Naive thymus-derived CD4-positive, alpha-beta T cell (primary cell): ENCODE results near the gene PRR35. TPM values are rescaled to one million over a fixed set of nuclear protein-coding genes. Genes with fewer than 3 reads are reported as not detected.

Experiments used
- ATAC-seq: fragments of 150-1000 bp; cut with Tn5 transposase; 2 replicates; pipeline ENCODE4 v1.10.0; 2021; ENCODE audit warnings: mild to moderate bottlenecking, moderate library complexity
- CTCF ChIA-PET: fragments of 350-600 bp; sonication (Branson Sonifier 250); formaldehyde crosslinking; loops from one replicate; lab custom pipeline; 2021; ENCODE audit warnings: antibody characterized with exemption; lab: Charles Lee
- POLR2A ChIA-PET: fragments of 350-600 bp; sonication (Branson Sonifier 250); formaldehyde crosslinking; loops from one replicate; lab custom pipeline; 2021; ENCODE audit warnings: antibody characterized with exemption, inconsistent platforms; lab: Charles Lee
- DNase-seq, 9 donors: peaks; one replicate each; pipeline versions ENCODE4 v3.0.0 to v3.0.0-alpha.2; 2020 to 2022; ENCODE audit warnings: mixed read lengths in 1 of 9
- H3K27ac ChIP-seq: one replicate; pipeline ENCODE4 v1.7.0; 2013; ENCODE audit warnings: mild to moderate bottlenecking, low read depth, low read length, moderate library complexity
- H3K27me3 ChIP-seq, 2 donors: one replicate each; pipeline ENCODE4 v1.7.0; 2013; ENCODE audit warnings: low read length in 2 of 2, mild to moderate bottlenecking in 2 of 2, moderate library complexity in 2 of 2; ENCODE audit not compliant: control insufficient read depth in 2 of 2, insufficient read depth in 2 of 2
- H3K36me3 ChIP-seq, 3 experiments: 1 replicate in 2 of 3; 2 replicates in 1 of 3; pipeline ENCODE4 v1.7.0; 2013; ENCODE audit warnings: low read length in 3 of 3, mild to moderate bottlenecking in 3 of 3, moderate library complexity in 1 of 3; ENCODE audit not compliant: insufficient read depth in 3 of 3, control insufficient read depth in 2 of 3
- H3K4me1 ChIP-seq, 2 donors: one replicate each; pipeline ENCODE4 v1.7.0; 2013; ENCODE audit warnings: low read length in 2 of 2, mild to moderate bottlenecking in 2 of 2, moderate library complexity in 1 of 2; ENCODE audit not compliant: control insufficient read depth in 2 of 2, insufficient read depth in 2 of 2
- H3K4me3 ChIP-seq: 2 replicates; pipeline ENCODE4 v1.7.0; 2013; ENCODE audit warnings: mild to moderate bottlenecking, low read length
- H3K9me3 ChIP-seq, 3 experiments: 1 replicate in 2 of 3; 2 replicates in 1 of 3; pipeline ENCODE4 v1.7.0; 2013; ENCODE audit warnings: low read length in 3 of 3; ENCODE audit not compliant: control insufficient read depth in 2 of 3
- H3K27ac Mint-ChIP-seq, 9 donors: one replicate each; pipeline ENCODE4 v1.8.0; 2020 to 2022; ENCODE audit warnings: mixed read lengths in 9 of 9, mild to moderate bottlenecking in 8 of 9, moderate library complexity in 5 of 9, inconsistent platforms in 2 of 9
- H3K27me3 Mint-ChIP-seq, 5 donors: one replicate each; pipeline ENCODE4 v1.8.0; 2021 to 2022; ENCODE audit warnings: mixed read lengths in 5 of 5, mild to moderate bottlenecking in 1 of 5
- H3K36me3 Mint-ChIP-seq, 5 donors: one replicate each; pipeline ENCODE4 v1.8.0; 2020 to 2022; ENCODE audit warnings: mixed read lengths in 5 of 5, mild to moderate bottlenecking in 3 of 5, inconsistent platforms in 1 of 5
- H3K4me1 Mint-ChIP-seq, 7 donors: one replicate each; pipeline ENCODE4 v1.8.0; 2020 to 2022; ENCODE audit warnings: mixed read lengths in 7 of 7, mild to moderate bottlenecking in 3 of 7, inconsistent platforms in 1 of 7
- H3K4me3 Mint-ChIP-seq, 10 donors: one replicate each; pipeline ENCODE4 v1.8.0; 2020 to 2022; ENCODE audit warnings: mild to moderate bottlenecking in 10 of 10, mixed read lengths in 10 of 10, moderate library complexity in 6 of 10, inconsistent platforms in 2 of 10
- H3K9me3 Mint-ChIP-seq, 11 donors: one replicate each; pipeline ENCODE4 v1.8.0; 2020 to 2022; ENCODE audit warnings: mixed read lengths in 11 of 11, mild to moderate bottlenecking in 4 of 11, inconsistent platforms in 1 of 11, moderate library complexity in 1 of 11
- intact Hi-C, 2 donors: fragments of 100-400 bp; cut with micrococcal nuclease; formaldehyde crosslinking; loops; one replicate each; pipeline ENCODE4 v1.15.1; 2023
- polyA plus RNA-seq, 2 donors: library from polyadenylated mRNA; unstranded; fragments of 300-500 nt; fragmentation: Illumina TruSeq; gene quantifications; one replicate each; pipeline ENCODE4 v1.2.3, GENCODE V29; 2021
- total RNA-seq, 6 experiments: library from RNA in 5 of 6; stranded (reverse) in 5 of 6; gene quantifications; 1 replicate in 5 of 6; 2 replicates in 1 of 6; pipeline ENCODE4 v1.2.3 and lab custom pipeline; 2021 to 2026

Gene PRR35
- total and polyA plus RNA-seq, 7 experiments from 2014 or later, result not detected

DNA sequence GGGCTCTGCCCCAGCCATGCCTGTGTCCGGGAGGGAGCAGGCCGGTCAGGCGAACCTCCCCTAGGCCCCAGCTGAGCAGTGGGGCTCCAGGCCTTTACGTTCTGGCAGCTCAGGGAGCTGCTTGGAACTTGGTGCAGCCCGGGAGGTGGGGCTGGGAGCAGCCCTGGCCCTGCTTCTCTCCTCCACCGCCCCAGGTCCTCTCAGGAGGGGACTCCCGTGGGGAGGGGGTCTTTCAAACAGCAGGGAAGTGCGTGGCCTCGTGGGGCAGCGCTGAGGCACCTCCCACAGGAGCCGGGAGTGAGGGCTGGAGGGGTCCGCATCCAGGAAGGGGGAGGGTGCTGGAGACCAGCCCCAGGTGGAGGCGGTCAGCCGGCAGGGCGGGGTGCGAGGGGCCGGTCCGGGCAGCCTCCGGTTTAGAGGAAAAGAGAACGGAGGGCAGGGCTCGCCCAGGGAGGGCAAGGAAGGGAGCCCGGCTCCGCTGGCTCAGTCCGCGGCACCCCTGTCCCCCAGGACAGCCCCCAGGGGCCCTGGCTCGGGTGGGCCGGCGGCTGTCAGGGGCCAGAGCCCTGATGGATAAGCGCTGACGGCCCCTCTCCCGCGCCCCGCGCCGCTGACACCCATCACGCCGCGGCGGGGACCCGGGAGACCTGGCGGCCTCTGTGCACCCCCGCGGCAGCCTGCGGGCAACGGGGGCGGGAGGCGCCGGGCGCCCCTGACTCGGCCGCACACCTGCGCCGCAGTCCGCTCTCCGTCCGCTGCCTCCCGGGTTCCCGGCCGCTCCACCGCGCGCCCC is 587 bp upstream of the PRR35 start:
- Mint-ChIP-seq H3K4me1 (peaks cover 0 to 7% (median 3%) of the 10 kb centered on the region in 7 donors), H3K4me3 (peak overlapping the region in 2 of 10 donors; percentile 35 to 72)
- intact Hi-C loops, result no loop called here

DNA sequence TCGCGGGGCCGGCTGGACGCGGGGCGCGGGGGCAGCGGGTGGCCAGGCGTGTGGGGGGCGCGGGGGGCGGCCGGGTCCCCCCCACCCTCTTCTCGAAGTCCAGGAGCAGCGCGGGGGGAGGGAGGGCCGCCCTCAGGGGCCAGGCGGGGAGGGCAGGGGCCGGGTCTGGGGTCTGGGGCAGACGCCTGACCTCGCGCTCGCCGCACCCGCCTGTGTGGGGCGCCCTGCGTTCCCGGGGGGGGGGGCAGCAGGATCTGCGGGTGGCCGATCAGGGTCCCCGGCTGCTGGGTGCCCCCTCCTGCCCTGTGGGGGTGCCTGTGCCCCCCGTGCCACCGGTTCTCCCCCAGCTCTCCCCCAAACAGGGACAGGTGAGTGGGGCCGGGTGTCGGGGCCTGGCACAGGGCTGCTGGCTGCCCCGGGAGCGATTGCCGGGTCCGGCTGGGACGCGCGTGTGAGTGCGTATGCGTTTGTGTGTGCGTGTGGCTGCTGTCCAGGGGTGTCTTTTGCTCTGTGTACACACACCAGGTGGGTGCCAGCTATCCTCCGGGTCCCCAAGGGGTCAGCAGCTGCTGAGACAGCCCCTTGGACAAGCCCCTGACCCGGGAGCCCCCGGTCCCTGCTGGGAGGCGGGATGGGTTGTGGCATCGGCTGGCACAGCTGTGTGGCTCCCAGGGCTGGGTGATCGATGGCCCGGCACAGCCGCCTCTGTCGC is 663 bp downstream of the PRR35 start:
- ChIA-PET CTCF (no interaction called here), POLR2A (interaction anchor here (0.7 kb wide), 1 partner anchor 713 kb away, joined by 4 read pairs; no protein-coding TSS in a partner anchor)
- Histone ChIP-seq H3K4me3 (no peak overlapping the region), H3K27ac (no peak overlapping the region), H3K27me3 (no peaks in the 10 kb centered on the region), H3K4me1 (no peaks in the 10 kb centered on the region), H3K36me3 (no peaks in the 10 kb centered on the region), H3K9me3 (no peaks in the 10 kb centered on the region)
- peaks cover 6 to 20% (median 9%) of the 10 kb centered on the region in 5 donors for H3K27me3 Mint-ChIP-seq
- H3K36me3 Mint-ChIP-seq, result no peaks in the 10 kb centered on the region
- ATAC-seq, result no peak
- no peak overlapping the region for H3K27ac Mint-ChIP-seq
- intact Hi-C loops, result no loop called here
- H3K9me3 Mint-ChIP-seq, result peaks cover 0 to 3% (median 0%) of the 10 kb centered on the region in 11 donors
- peaks cover 0 to 7% (median 3%) of the 10 kb centered on the region in 7 donors for H3K4me1 Mint-ChIP-seq
- H3K4me3 Mint-ChIP-seq, result no peak overlapping the region
- no peak for DNase-seq

More for the DNA sequence above, 587 bp upstream of the PRR35 start:
- Mint-ChIP-seq H3K27me3 (peaks cover 6 to 20% (median 9%) of the 10 kb centered on the region in 5 donors), H3K36me3 (no peaks in the 10 kb centered on the region), H3K9me3 (peaks cover 0 to 3% (median 0%) of the 10 kb centered on the region in 11 donors), H3K27ac (no peak overlapping the region)
- DNase-seq, result no peak
- Histone ChIP-seq H3K9me3 (no peaks in the 10 kb centered on the region), H3K4me3 (no peak overlapping the region), H3K27ac (no peak overlapping the region), H3K4me1 (no peaks in the 10 kb centered on the region), H3K36me3 (no peaks in the 10 kb centered on the region), H3K27me3 (no peaks in the 10 kb centered on the region)
- ChIA-PET POLR2A (no interaction called here), CTCF (no interaction called here)
- ATAC-seq, result no peak

DNA sequence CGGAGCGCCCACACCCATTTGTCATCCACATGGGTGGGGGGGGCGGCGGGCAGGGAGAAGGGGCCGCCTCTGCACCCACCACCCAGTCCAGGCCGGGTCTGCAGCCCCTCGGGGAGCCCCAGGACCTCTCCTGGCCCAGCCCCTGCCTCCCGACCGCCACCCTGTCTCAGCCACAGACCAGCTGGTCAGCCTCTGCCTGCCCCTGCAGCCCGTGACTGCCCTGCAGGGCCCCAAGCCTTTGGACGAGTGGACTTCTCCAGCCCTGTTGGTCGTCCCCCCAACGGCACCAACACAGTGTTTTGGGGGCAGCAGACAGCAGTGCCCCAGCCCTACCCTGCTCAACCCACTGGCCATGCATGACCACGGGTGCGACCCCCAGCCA is 1.2 kb downstream of the PRR35 start:
- no peaks in the 10 kb centered on the region for H3K9me3 ChIP-seq
- H3K4me3 Mint-ChIP-seq, result peak overlapping the region in 1 of 10 donors; percentile 34
- intact Hi-C loops, result no loop called here
- no peak overlapping the region for H3K4me3 ChIP-seq
- peaks cover under 1 to 3% of the 10 kb centered on the region in 2 donors for H3K4me1 ChIP-seq
- CTCF ChIA-PET, result no interaction called here
- H3K4me1 Mint-ChIP-seq, result peaks cover 0 to 8% (median 3%) of the 10 kb centered on the region in 7 donors
- H3K36me3 ChIP-seq, result no peaks in the 10 kb centered on the region
- H3K27me3 Mint-ChIP-seq, result peaks cover 6 to 20% (median 9%) of the 10 kb centered on the region in 5 donors
- H3K27ac ChIP-seq, result no peak overlapping the region
- H3K27ac Mint-ChIP-seq, result no peak overlapping the region
- ATAC-seq (no peak), DNase-seq (no peak)
- no peaks in the 10 kb centered on the region for H3K27me3 ChIP-seq
- POLR2A ChIA-PET, result interaction anchor here (0.7 kb wide), 1 partner anchor 713 kb away, joined by 4 read pairs; no protein-coding TSS in a partner anchor
- peaks cover 0 to 3% (median 0%) of the 10 kb centered on the region in 11 donors for H3K9me3 Mint-ChIP-seq
- H3K36me3 Mint-ChIP-seq, result no peaks in the 10 kb centered on the region

DNA sequence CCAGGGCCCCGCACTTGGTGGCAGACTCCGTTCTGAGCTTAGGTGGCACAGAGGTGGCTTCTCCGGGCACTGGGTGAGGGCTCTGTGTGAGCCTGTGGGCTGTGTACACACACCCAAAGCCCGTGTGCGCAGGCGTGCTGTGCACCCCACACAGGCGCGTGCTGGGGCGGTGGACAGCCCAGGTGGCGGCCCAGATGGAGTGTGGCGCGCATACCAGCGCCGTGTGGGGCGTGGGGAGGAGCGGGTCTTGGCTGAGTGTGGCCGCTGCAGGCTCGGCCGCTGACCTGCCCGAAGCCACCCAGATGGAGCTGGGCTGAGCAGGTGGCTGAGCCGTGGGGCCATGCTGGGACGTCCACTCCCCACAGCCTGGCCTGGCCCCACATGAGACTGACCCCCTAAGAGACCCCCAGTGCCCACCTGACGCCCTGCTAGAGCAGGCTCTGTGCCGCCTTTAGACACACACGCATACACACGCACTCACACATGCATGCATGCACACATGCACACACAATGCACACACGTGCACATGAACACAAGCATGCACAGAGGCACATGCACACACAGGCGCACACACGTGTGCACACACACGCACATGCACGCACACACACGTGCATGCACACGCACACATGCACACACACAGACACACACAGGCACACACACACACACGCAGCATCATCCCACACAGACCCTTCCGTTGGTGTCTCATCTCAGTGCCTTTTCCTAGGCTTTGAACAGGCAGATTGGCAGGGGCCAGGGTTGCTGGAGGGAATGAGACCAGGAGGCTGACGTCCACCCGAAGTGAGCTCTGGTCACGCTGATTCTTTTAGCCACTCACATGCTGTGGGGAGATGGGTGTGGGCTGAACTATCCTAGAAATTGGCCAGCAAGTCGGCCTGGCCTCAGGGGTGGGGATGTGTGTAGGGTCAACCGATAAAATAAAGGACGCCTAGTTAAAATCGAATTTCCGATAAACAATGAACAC is 2.1 kb downstream of the PRR35 start:
- no peaks in the 10 kb centered on the region for H3K27me3 ChIP-seq
- H3K27ac Mint-ChIP-seq, result peak overlapping the region in 1 of 9 donors; percentile 8
- intact Hi-C loops, result no loop called here
- H3K36me3 ChIP-seq, result no peaks in the 10 kb centered on the region
- H3K27ac ChIP-seq, result no peak overlapping the region
- no peaks in the 10 kb centered on the region for H3K36me3 Mint-ChIP-seq
- DNase-seq, result no peak
- peaks cover 5 to 11% of the 10 kb centered on the region in 2 donors for H3K4me1 ChIP-seq
- H3K4me3 ChIP-seq, result no peak overlapping the region
- peaks cover 0 to 3% (median 0%) of the 10 kb centered on the region in 11 donors for H3K9me3 Mint-ChIP-seq
- H3K9me3 ChIP-seq, result no peaks in the 10 kb centered on the region
- peaks cover 6 to 20% (median 9%) of the 10 kb centered on the region in 5 donors for H3K27me3 Mint-ChIP-seq
- H3K4me1 Mint-ChIP-seq, result peaks cover 0 to 16% (median 9%) of the 10 kb centered on the region in 7 donors
- POLR2A ChIA-PET, result no interaction called here
- ATAC-seq, result no peak
- peak overlapping the region in 6 of 10 donors; percentile 6 to 53 (median 36) for H3K4me3 Mint-ChIP-seq
- CTCF ChIA-PET, result no interaction called here

DNA sequence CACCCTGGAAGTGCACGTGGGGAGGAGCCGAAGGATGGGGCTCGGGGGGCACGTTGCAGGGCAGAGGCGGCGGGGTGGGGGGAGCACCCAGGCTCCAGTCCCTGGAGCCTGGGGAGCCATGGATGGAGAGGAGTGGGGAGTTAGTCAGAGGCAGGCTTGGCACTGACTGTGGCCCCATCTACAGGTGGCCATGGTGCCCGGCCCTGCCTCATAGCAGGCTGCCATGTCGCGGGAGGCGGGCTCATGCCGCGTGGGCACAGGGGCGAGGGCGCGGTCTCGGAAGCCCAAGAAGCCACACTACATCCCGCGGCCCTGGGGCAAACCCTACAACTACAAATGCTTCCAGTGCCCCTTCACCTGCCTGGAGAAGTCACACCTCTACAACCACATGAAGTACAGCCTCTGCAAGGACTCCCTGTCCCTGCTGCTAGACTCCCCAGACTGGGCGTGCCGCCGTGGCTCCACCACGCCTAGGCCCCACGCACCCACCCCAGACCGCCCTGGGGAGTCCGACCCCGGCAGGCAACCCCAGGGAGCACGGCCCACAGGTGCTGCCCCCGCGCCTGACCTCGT is 3.0 kb downstream of the PRR35 start:
- H3K36me3 Mint-ChIP-seq, result no peaks in the 10 kb centered on the region
- H3K4me3 ChIP-seq, result no peak overlapping the region
- no peaks in the 10 kb centered on the region for H3K9me3 ChIP-seq
- no peaks in the 10 kb centered on the region for H3K27me3 ChIP-seq
- ChIA-PET POLR2A (no interaction called here), CTCF (no interaction called here)
- H3K27ac ChIP-seq, result no peak overlapping the region
- peaks cover 5 to 20% of the 10 kb centered on the region in 2 donors for H3K4me1 ChIP-seq
- peaks cover 4 to 18% (median 9%) of the 10 kb centered on the region in 5 donors for H3K27me3 Mint-ChIP-seq
- intact Hi-C loops, result no loop called here
- H3K9me3 Mint-ChIP-seq, result peaks cover 0 to 3% (median 0%) of the 10 kb centered on the region in 11 donors
- H3K4me1 Mint-ChIP-seq, result peaks cover 0 to 21% (median 9%) of the 10 kb centered on the region in 7 donors
- DNase-seq (no peak), ATAC-seq (no peak)
- H3K4me3 Mint-ChIP-seq, result no peak overlapping the region
- no peak overlapping the region for H3K27ac Mint-ChIP-seq
- no peaks in the 10 kb centered on the region for H3K36me3 ChIP-seq
